B cell (primary cell): Measurements from ENCODE around the gene COQ10B. TPM values are rescaled to one million over a fixed set of nuclear protein-coding genes. Genes with fewer than 3 reads are reported as not detected.
A peak's percentile ranks its signal among the peaks of the same experiment; 100 is the strongest.

Source experiments
- ATAC-seq: fragments of 200-7000 bp; cut with Tn5 transposase; one replicate; pipeline ENCODE4 v1.10.0; 2021; ENCODE audit warnings: low read depth, mild to moderate bottlenecking, moderate number of reproducible peaks, moderate library complexity
- CTCF ChIA-PET: fragments of 350-600 bp; sonication (Branson Sonifier 250); formaldehyde crosslinking; loops from one replicate; lab custom pipeline; 2021; ENCODE audit warnings: antibody characterized with exemption, inconsistent platforms; lab: Charles Lee
- POLR2A ChIA-PET: fragments of 350-600 bp; sonication (Branson Sonifier 250); formaldehyde crosslinking; loops from one replicate; lab custom pipeline; 2021; ENCODE audit warnings: antibody characterized with exemption; lab: Charles Lee
- DNase-seq: peaks from one replicate; pipeline ENCODE4 v3.0.0; 2013
- H2AFZ ChIP-seq: 2 replicates; pipeline ENCODE4 v1.6.1; 2012; ENCODE audit warnings: mild to moderate bottlenecking, low read depth, low read length; ENCODE audit not compliant: insufficient read depth, poor library complexity, severe bottlenecking
- H3K27ac ChIP-seq, 2 donors: 1 replicate in 1 of 2; 2 replicates in 1 of 2; pipeline ENCODE4 v1.5.1; 2012 to 2013; ENCODE audit warnings: low read length in 2 of 2, mild to moderate bottlenecking in 2 of 2, moderate library complexity in 1 of 2
- H3K27me3 ChIP-seq, 4 experiments: fragments of 200-600 bp in 1 of 4; sonication (generic) in 1 of 4; replicated peaks in 1 of 4; 1 replicate in 2 of 4; 2 replicates in 2 of 4; pipeline versions ENCODE4 v1.6.1 to v1.7.0; 2013 to 2016; ENCODE audit warnings: low read length in 3 of 4, mild to moderate bottlenecking in 2 of 4, mixed read lengths in 1 of 4, moderate library complexity in 1 of 4; ENCODE audit not compliant: insufficient read depth in 4 of 4, control insufficient read depth in 3 of 4; ENCODE audit errors: control extremely low read depth in 1 of 4
- H3K36me3 ChIP-seq, 2 experiments: replicated peaks in 1 of 2; 1 replicate in 1 of 2; 2 replicates in 1 of 2; pipeline versions ENCODE4 v1.6.1 to v1.7.1; 2013; ENCODE audit warnings: low read length in 1 of 2; ENCODE audit not compliant: insufficient read depth in 2 of 2, control insufficient read depth in 1 of 2; ENCODE audit errors: control extremely low read depth in 1 of 2, extremely low read depth in 1 of 2
- H3K4me1 ChIP-seq, 2 donors: fragments of 200-600 bp in 1 of 2; sonication (generic) in 1 of 2; 1 replicate in 1 of 2; 2 replicates in 1 of 2; pipeline versions ENCODE4 v1.5.1 to v1.6.1; 2013 to 2017; ENCODE audit warnings: low read length in 2 of 2; ENCODE audit not compliant: control insufficient read depth in 2 of 2, insufficient read depth in 2 of 2
- H3K4me2 ChIP-seq: replicated peaks from 2 replicates; pipeline ENCODE3; 2012; ENCODE audit warnings: mild to moderate bottlenecking, low read depth, low read length; ENCODE audit not compliant: poor library complexity, severe bottlenecking
- H3K4me3 ChIP-seq, 5 experiments: fragments of 200-600 bp in 1 of 5; sonication (generic) in 1 of 5; 1 replicate in 3 of 5; 2 replicates in 2 of 5; pipeline versions ENCODE4 v1.5.1 to v1.7.0; 2011 to 2016; ENCODE audit warnings: low read length in 4 of 5, mild to moderate bottlenecking in 4 of 5, low read depth in 2 of 5, control low read depth in 1 of 5, moderate library complexity in 1 of 5; ENCODE audit not compliant: insufficient read depth in 1 of 5; ENCODE audit errors: control extremely low read depth in 1 of 5, extremely low read depth in 1 of 5
- H3K79me2 ChIP-seq: fragments of 200-600 bp; sonication (generic); one replicate; pipeline ENCODE4 v1.6.0; 2016; ENCODE audit warnings: low read length; ENCODE audit not compliant: control insufficient read depth, insufficient read depth
- H3K9ac ChIP-seq: fragments of 200-600 bp; sonication (generic); 2 replicates; pipeline ENCODE4 v1.6.1; 2017; ENCODE audit warnings: mild to moderate bottlenecking, low read length, moderate library complexity
- H3K9me3 ChIP-seq, 3 donors: one replicate each; pipeline versions ENCODE4 v1.6.1 to v1.7.1; 2013; ENCODE audit warnings: low read length in 2 of 3; ENCODE audit not compliant: control insufficient read depth in 2 of 3, insufficient read depth in 1 of 3; ENCODE audit errors: control extremely low read depth in 1 of 3
- H4K20me1 ChIP-seq: 2 replicates; pipeline ENCODE4 v1.6.0; 2012; ENCODE audit warnings: mild to moderate bottlenecking, low read length; ENCODE audit not compliant: insufficient read depth, control insufficient read depth, poor library complexity, severe bottlenecking
- H3K27ac Mint-ChIP-seq: one replicate; pipeline ENCODE4 v1.8.0; 2021; ENCODE audit warnings: mixed read lengths
- H3K27me3 Mint-ChIP-seq: one replicate; pipeline ENCODE4 v1.8.0; 2021; ENCODE audit warnings: mixed read lengths
- H3K4me1 Mint-ChIP-seq: one replicate; pipeline ENCODE4 v1.8.0; 2021; ENCODE audit warnings: mixed read lengths
- H3K4me3 Mint-ChIP-seq: one replicate; pipeline ENCODE4 v1.8.0; 2021; ENCODE audit warnings: mixed read lengths
- H3K9me3 Mint-ChIP-seq: one replicate; pipeline ENCODE4 v1.8.0; 2022; ENCODE audit warnings: mixed read lengths; ENCODE audit not compliant: insufficient read depth
- CTCF ChIP-seq: fragments of 200-600 bp; IDR thresholded peaks from one replicate; pipeline ENCODE4 v1.8.0; 2022; ENCODE audit warnings: antibody characterized with exemption, mild to moderate bottlenecking
- EZH2 ChIP-seq: IDR thresholded peaks from 2 replicates; pipeline ENCODE4 v1.6.1; 2012; ENCODE audit warnings: borderline replicate concordance, low read depth, mild to moderate bottlenecking, moderate library complexity, low read length; ENCODE audit not compliant: insufficient read depth, poor library complexity, severe bottlenecking
- WGBS: methylation state at CpG from one replicate; pipeline ENCODE4 v1.1.5; 2013; ENCODE audit warnings: missing lambda C conversion rate; ENCODE audit not compliant: insufficient coverage; 5-methylcytosine and 5-hydroxymethylcytosine counted together
- intact Hi-C: fragments of 100-400 bp; cut with micrococcal nuclease; formaldehyde crosslinking; loops from one replicate; pipeline ENCODE4 v1.10.0; 2022
- polyA plus RNA-seq: library from polyadenylated mRNA; depleted of rRNA; stranded (reverse); fragments of >200 nt; gene quantifications from 2 replicates; pipeline ENCODE4 v1.2.3, GENCODE V29; 2012
- total RNA-seq, 2 donors: library from RNA; stranded (reverse); fragments of 120-200 nt in 1 of 2; gene quantifications; 1 replicate in 1 of 2; 2 replicates in 1 of 2; pipeline versions ENCODE4 v1.2.3 to v1.2.4, GENCODE V29; 2013 to 2022

Gene COQ10B
- total and polyA plus RNA-seq, 2 donors (not counting 1 experiment from before 2014, with no cell fraction given): 5.8 to 29.1 TPM

- Mint-ChIP-seq H3K27ac (peak overlapping the region; percentile 100), H3K27me3 (no peaks in the 10 kb centered on the region), H3K9me3 (no peaks in the 10 kb centered on the region), H3K4me1 (peaks cover 59% of the 10 kb centered on the region), H3K4me3 (peak overlapping the region; percentile 99)
- H3K27ac ChIP-seq: peak overlapping the region; percentile 95 to 98
- POLR2A ChIA-PET: interaction anchor here (0.9 to 2.0 kb wide), 6 partner anchors 17 to 67 kb away, joined by 3 to 27 read pairs (median 4); partner anchors contain the start of genes COQ10B and HSPD1
- DNase-seq (no peak), ATAC-seq (no peak)
- intact Hi-C loops: loop anchor here (2.0 to 5.0 kb wide), 4 partner anchors 271 to 797 kb away; partner anchors contain the start of genes CCDC150, MARS2 and PGAP1
- H3K9ac ChIP-seq: peak overlapping the region; percentile 99
- H3K4me2 ChIP-seq: peak overlapping the region; percentile 82
- H3K36me3 ChIP-seq: peaks cover 0 to 7% of the 10 kb centered on the region in 2 experiments
- H3K4me3 ChIP-seq: peak overlapping the region; percentile 95 to 100 (median 99)
- H2AFZ ChIP-seq: peak overlapping the region; percentile 85
- 0% methylated on average over 8 of the region's 11 CpGs for WGBS
- H3K79me2 ChIP-seq: peaks cover 67% of the 10 kb centered on the region
- H4K20me1 ChIP-seq: peaks cover 28% of the 10 kb centered on the region
- H3K9me3 ChIP-seq: no peaks in the 10 kb centered on the region
- no peaks in the 10 kb centered on the region for H3K27me3 ChIP-seq
- TF ChIP-seq EZH2: no peak
- no peak for TF ChIP-seq CTCF
- CTCF ChIA-PET: interaction anchor here (0.6 kb wide), 1 partner anchor 16 kb away, joined by 3 read pairs; no protein-coding TSS in a partner anchor
- H3K4me1 ChIP-seq: peaks cover 41 to 45% of the 10 kb centered on the region in 2 donors
Observed at GRCh38 chr2:197433780-197434438, 19.4 kb upstream of the COQ10B start.
